Breast epithelium (tissue), 4 donors: ENCODE data around the gene BET1L. TPM values are rescaled to one million over a fixed set of nuclear protein-coding genes. Genes with fewer than 3 reads are reported as not detected.
A peak's percentile ranks its signal among the peaks of the same experiment; 100 is the strongest.

Experiments used
- DNase-seq, 2 donors: peaks; one replicate each; pipeline ENCODE4 v3.0.0-alpha.2; 2019; ENCODE audit warnings: low spot score in 2 of 2
- H3K27ac ChIP-seq, 2 donors: fragments of 200-600 bp; sonication (generic) in 1 of 2; one replicate each; pipeline ENCODE4 v1.5.1; 2016 to 2019; ENCODE audit warnings: mild to moderate bottlenecking in 1 of 2
- H3K27me3 ChIP-seq, 2 donors: fragments of 200-600 bp; sonication (generic) in 1 of 2; one replicate each; pipeline versions ENCODE4 v1.5.1 to v1.6.0; 2017 to 2019; ENCODE audit warnings: control low read depth in 1 of 2, mild to moderate bottlenecking in 1 of 2
- H3K36me3 ChIP-seq: fragments of 200-600 bp; one replicate; pipeline ENCODE4 v1.5.1; 2019
- H3K4me1 ChIP-seq, 2 donors: fragments of 200-600 bp; sonication (generic); one replicate each; pipeline ENCODE4 v1.5.1; 2016 to 2019; ENCODE audit warnings: control low read depth in 1 of 2
- H3K4me3 ChIP-seq, 3 donors: fragments of 200-600 bp; sonication (generic); 1 replicate in 2 of 3; 2 replicates in 1 of 3; pipeline ENCODE4 v1.5.1; 2016 to 2019; ENCODE audit warnings: mild to moderate bottlenecking in 3 of 3, moderate library complexity in 2 of 3
- H3K9me3 ChIP-seq, 2 donors: fragments of 200-600 bp; sonication (generic) in 1 of 2; one replicate each; pipeline ENCODE4 v1.5.1; 2016 to 2019; ENCODE audit warnings: control low read depth in 1 of 2
- POLR2A ChIP-seq: fragments of 450-650 bp; IDR thresholded peaks from one replicate; pipeline ENCODE4 v1.6.1; 2016; ENCODE audit warnings: antibody characterized with exemption, mild to moderate bottlenecking, moderate library complexity
- POLR2AphosphoS5 ChIP-seq, 3 donors: sonication (generic); formaldehyde crosslinking; IDR thresholded peaks; one replicate each; pipeline ENCODE4 v1.6.1; 2017; ENCODE audit warnings: antibody characterized with exemption in 3 of 3
- intact Hi-C: fragments of 100-400 bp; cut with DNase I; formaldehyde crosslinking; loops from one replicate; pipeline ENCODE4 v1.15.1; 2023; ENCODE audit warnings: low total_unique reads
- total RNA-seq, 3 donors: library from RNA; depleted of rRNA; stranded (reverse); fragments of >200 nt; gene quantifications; one replicate each; pipeline ENCODE4 v1.1.0, GENCODE V29; 2016
- TF ChIP-seq, protein P1 (sequence below), 3 donors: fragments of 450-650 bp; IDR thresholded peaks; one replicate each; pipeline ENCODE4 v1.5.1; 2016 to 2017; ENCODE audit warnings: antibody characterized with exemption in 3 of 3, mild to moderate bottlenecking in 3 of 3, moderate library complexity in 3 of 3

The BET1L gene
- total RNA-seq, 3 donors from 2014 or later = 25.6 to 30.4 (median 28.5) TPM

DNA sequence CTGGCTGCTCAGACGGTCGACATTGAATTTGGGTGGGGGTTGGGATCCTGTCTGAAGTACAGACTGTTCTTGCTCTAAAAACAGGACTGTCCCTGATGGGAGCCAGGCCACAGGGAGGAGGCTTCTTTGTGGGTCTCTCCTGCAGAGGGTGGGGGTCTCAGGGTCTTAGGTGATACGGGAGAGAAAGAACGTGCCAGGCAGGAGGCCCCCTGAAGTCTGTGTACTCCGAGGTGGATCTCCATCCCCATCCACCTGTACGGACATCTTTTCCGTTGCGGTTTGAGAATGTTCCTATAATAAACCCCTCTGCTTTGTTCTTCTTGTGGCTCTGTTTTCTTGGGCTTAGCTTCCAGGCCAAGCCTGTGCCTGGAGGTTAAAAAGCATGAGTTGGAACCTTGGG, 45.5 kb upstream of the BET1L start:
- H3K27ac ChIP-seq = no peak overlapping the region
- H3K9me3 ChIP-seq = no peaks in the 10 kb centered on the region
- TF ChIP-seq, protein P1, sequence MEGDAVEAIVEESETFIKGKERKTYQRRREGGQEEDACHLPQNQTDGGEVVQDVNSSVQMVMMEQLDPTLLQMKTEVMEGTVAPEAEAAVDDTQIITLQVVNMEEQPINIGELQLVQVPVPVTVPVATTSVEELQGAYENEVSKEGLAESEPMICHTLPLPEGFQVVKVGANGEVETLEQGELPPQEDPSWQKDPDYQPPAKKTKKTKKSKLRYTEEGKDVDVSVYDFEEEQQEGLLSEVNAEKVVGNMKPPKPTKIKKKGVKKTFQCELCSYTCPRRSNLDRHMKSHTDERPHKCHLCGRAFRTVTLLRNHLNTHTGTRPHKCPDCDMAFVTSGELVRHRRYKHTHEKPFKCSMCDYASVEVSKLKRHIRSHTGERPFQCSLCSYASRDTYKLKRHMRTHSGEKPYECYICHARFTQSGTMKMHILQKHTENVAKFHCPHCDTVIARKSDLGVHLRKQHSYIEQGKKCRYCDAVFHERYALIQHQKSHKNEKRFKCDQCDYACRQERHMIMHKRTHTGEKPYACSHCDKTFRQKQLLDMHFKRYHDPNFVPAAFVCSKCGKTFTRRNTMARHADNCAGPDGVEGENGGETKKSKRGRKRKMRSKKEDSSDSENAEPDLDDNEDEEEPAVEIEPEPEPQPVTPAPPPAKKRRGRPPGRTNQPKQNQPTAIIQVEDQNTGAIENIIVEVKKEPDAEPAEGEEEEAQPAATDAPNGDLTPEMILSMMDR (IDR thresholded peaks at IDR 0.05) = no peak
- no peak for TF ChIP-seq POLR2AphosphoS5 (IDR thresholded peaks at IDR 0.05)
- TF ChIP-seq POLR2A = no peak
- intact Hi-C loops = loop anchor here (2.0 kb wide), 1 partner anchor 36 kb away; the partner anchor contains the start of gene PGGHG
- H3K27me3 ChIP-seq = no peaks in the 10 kb centered on the region
- DNase-seq = no peak
- H3K4me1 ChIP-seq = no peaks in the 10 kb centered on the region
- peaks cover 4% of the 10 kb centered on the region for H3K36me3 ChIP-seq
- no peak overlapping the region for H3K4me3 ChIP-seq

DNA sequence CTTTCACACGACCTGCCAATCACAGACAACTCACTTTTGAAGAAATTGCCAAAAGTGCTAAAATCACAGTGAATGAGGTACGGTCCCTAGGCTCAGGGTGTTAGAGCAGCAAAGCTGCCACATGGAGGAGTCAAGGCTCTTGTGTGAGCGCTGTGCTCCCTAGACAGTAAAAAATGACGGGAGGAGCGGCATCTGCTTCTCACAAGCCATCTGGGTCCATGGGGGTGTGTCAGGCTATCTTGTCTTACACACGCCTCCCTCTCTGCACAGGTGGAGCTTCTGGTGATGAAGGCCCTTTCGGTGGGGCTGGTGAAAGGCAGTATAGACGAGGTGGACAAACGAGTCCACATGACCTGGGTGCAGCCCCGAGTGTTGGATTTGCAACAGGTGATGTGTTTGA, 44.4 kb upstream of the BET1L start:
- intact Hi-C loops = no loop called here
- peaks cover 6% of the 10 kb centered on the region for H3K36me3 ChIP-seq
- no peak for TF ChIP-seq POLR2AphosphoS5 (IDR thresholded peaks at IDR 0.05)
- TF ChIP-seq POLR2A = no peak
- TF ChIP-seq, protein P1 (IDR thresholded peaks at IDR 0.05) = no peak

GRCh38 chr11:250740-251299, 43.6 kb upstream of the BET1L start:
- Histone ChIP-seq H3K4me1 (no peaks in the 10 kb centered on the region), H3K9me3 (no peaks in the 10 kb centered on the region), H3K27me3 (no peaks in the 10 kb centered on the region), H3K36me3 (peaks cover 10% of the 10 kb centered on the region), H3K27ac (no peak overlapping the region), H3K4me3 (no peak overlapping the region)
- TF ChIP-seq, protein P1 (IDR thresholded peaks at IDR 0.05) = peak; percentile 9 to 43 (median 39)
- TF ChIP-seq POLR2A (no peak), POLR2AphosphoS5 (IDR thresholded peaks at IDR 0.05) (no peak)
- intact Hi-C loops = no loop called here
- DNase-seq = no peak

More for the DNA sequence above, 44.4 kb upstream of the BET1L start:
- H3K9me3 ChIP-seq = no peaks in the 10 kb centered on the region
- DNase-seq = no peak
- H3K27ac ChIP-seq = no peak overlapping the region
- no peaks in the 10 kb centered on the region for H3K4me1 ChIP-seq
- H3K4me3 ChIP-seq = no peak overlapping the region
- H3K27me3 ChIP-seq = no peaks in the 10 kb centered on the region

GRCh38 chr11:250274-250673, 43.1 kb upstream of the BET1L start:
- intact Hi-C loops = no loop called here
- H3K27ac ChIP-seq = no peak overlapping the region
- TF ChIP-seq, protein P1 (IDR thresholded peaks at IDR 0.05) = no peak
- TF ChIP-seq POLR2AphosphoS5 (IDR thresholded peaks at IDR 0.05) = no peak
- no peak for TF ChIP-seq POLR2A
- peaks cover 10% of the 10 kb centered on the region for H3K36me3 ChIP-seq
- DNase-seq = no peak
- H3K4me3 ChIP-seq = no peak overlapping the region
- no peaks in the 10 kb centered on the region for H3K4me1 ChIP-seq
- no peaks in the 10 kb centered on the region for H3K27me3 ChIP-seq
- no peaks in the 10 kb centered on the region for H3K9me3 ChIP-seq

GRCh38 chr11:249062-249461, 41.9 kb upstream of the BET1L start:
- Histone ChIP-seq H3K4me1 (no peaks in the 10 kb centered on the region), H3K9me3 (no peaks in the 10 kb centered on the region), H3K36me3 (peaks cover 10% of the 10 kb centered on the region), H3K27ac (no peak overlapping the region), H3K27me3 (no peaks in the 10 kb centered on the region), H3K4me3 (no peak overlapping the region)
- TF ChIP-seq, protein P1 (IDR thresholded peaks at IDR 0.05) = no peak
- no peak for TF ChIP-seq POLR2AphosphoS5 (IDR thresholded peaks at IDR 0.05)
- TF ChIP-seq POLR2A = no peak
- DNase-seq = no peak
- intact Hi-C loops = no loop called here
